ENCODE data around the gene ANXA4.

GRCh38 chr2:69785358-69785757, 43.4 kb downstream of the ANXA4 start:
- TF ChIP-seq POLR2A (IDR thresholded peaks at IDR 0.05): no peak
- TF ChIP-seq CTCF (IDR thresholded peaks at IDR 0.05): no peak
- no peak for TF ChIP-seq POLR2AphosphoS5 (IDR thresholded peaks at IDR 0.05)
- TF ChIP-seq EP300 (IDR thresholded peaks at IDR 0.05): no peak

All from sigmoid colon (tissue), 4 donors.